ENCODE results near the gene HPCA.

- TF ChIP-seq EZH2 (IDR thresholded peaks at IDR 0.05; ENCODE audit: insufficient read depth, poor library complexity, severe bottlenecking) (no peak), EZH2phosphoT487 (IDR thresholded peaks at IDR 0.05; ENCODE audit: insufficient read depth, low read depth) (no peak)
Observed at GRCh38 chr1:32931760-32932159, 45.5 kb downstream of the HPCA start.

All from GM23248 (cell line).